Tibial artery (tissue), 4 donors: ENCODE measurements around the gene USP34.

Experiments
- DNase-seq, 2 donors: peaks; one replicate each; pipeline ENCODE4 v3.0.0-alpha.2; 2019
- H3K27ac ChIP-seq, 2 donors: fragments of 200-600 bp; sonication (generic) in 1 of 2; 1 replicate in 1 of 2; 2 replicates in 1 of 2; pipeline ENCODE4 v1.5.1; 2018 to 2019; ENCODE audit warnings: mild to moderate bottlenecking in 1 of 2
- H3K27me3 ChIP-seq, 2 donors: fragments of 200-600 bp; sonication (generic) in 1 of 2; one replicate each; pipeline versions ENCODE4 v1.5.1 to v1.6.0; 2016 to 2019
- H3K36me3 ChIP-seq, 3 donors: fragments of 200-600 bp; sonication (generic) in 2 of 3; one replicate each; pipeline ENCODE4 v1.5.1; 2016 to 2019; ENCODE audit warnings: mild to moderate bottlenecking in 2 of 3
- H3K4me1 ChIP-seq, 4 donors: fragments of 200-600 bp; sonication (generic) in 2 of 4; 1 replicate in 3 of 4; 2 replicates in 1 of 4; pipeline ENCODE4 v1.5.1; 2016 to 2019
- H3K4me3 ChIP-seq, 2 donors: fragments of 200-600 bp; sonication (generic) in 1 of 2; 1 replicate in 1 of 2; 2 replicates in 1 of 2; pipeline ENCODE4 v1.5.1; 2018 to 2019; ENCODE audit warnings: mild to moderate bottlenecking in 2 of 2
- H3K9me3 ChIP-seq, 3 donors: fragments of 200-600 bp; sonication (generic) in 1 of 3; one replicate each; pipeline ENCODE4 v1.5.1; 2016 to 2019
- intact Hi-C: fragments of 100-400 bp; cut with DNase I; formaldehyde crosslinking; loops from one replicate; pipeline ENCODE4 v1.15.0; 2023; ENCODE audit warnings: low total_unique reads
- TF ChIP-seq, protein P1 (sequence below), 2 experiments: fragments of 200-600 bp in 1 of 2; fragments of 450-650 bp in 1 of 2; IDR thresholded peaks; one replicate each; pipeline ENCODE4 v1.5.1; 2017 to 2019; ENCODE audit warnings: antibody characterized with exemption in 2 of 2, mild to moderate bottlenecking in 1 of 2, moderate library complexity in 1 of 2

The USP34 gene

GRCh38 chr2:61320181-61320580 is 150.7 kb downstream of the USP34 start:
- H3K27me3 ChIP-seq, result no peaks in the 10 kb centered on the region
- H3K9me3 ChIP-seq, result no peaks in the 10 kb centered on the region
- no peak for DNase-seq
- no peak overlapping the region for H3K4me3 ChIP-seq
- no peaks in the 10 kb centered on the region for H3K4me1 ChIP-seq
- H3K27ac ChIP-seq, result no peak overlapping the region
- intact Hi-C loops, result no loop called here
- TF ChIP-seq, protein P1, sequence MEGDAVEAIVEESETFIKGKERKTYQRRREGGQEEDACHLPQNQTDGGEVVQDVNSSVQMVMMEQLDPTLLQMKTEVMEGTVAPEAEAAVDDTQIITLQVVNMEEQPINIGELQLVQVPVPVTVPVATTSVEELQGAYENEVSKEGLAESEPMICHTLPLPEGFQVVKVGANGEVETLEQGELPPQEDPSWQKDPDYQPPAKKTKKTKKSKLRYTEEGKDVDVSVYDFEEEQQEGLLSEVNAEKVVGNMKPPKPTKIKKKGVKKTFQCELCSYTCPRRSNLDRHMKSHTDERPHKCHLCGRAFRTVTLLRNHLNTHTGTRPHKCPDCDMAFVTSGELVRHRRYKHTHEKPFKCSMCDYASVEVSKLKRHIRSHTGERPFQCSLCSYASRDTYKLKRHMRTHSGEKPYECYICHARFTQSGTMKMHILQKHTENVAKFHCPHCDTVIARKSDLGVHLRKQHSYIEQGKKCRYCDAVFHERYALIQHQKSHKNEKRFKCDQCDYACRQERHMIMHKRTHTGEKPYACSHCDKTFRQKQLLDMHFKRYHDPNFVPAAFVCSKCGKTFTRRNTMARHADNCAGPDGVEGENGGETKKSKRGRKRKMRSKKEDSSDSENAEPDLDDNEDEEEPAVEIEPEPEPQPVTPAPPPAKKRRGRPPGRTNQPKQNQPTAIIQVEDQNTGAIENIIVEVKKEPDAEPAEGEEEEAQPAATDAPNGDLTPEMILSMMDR (IDR thresholded peaks at IDR 0.05), result no peak
- H3K36me3 ChIP-seq, result peaks cover 19 to 70% (median 53%) of the 10 kb centered on the region in 3 donors

DNA sequence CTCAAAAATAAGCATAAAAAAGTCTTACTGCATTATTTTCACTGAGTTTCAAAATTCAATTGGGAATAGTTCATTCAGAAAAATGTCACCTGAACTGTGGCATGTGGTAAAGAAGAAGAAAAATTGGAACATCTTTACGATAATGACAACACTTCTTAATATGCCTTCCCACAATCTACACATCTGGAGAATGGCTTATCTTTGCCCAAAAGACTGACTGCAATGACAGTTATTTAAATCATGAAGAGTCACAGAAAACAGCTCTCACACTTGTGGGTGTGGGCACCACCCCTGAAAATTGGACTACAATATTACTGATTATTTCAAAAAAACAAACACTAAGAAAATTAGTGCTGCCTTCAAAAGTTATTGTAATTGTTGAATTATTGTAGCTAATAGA is 152.3 kb downstream of the USP34 start:
- H3K36me3 ChIP-seq, result peaks cover 22 to 68% (median 64%) of the 10 kb centered on the region in 3 donors
- intact Hi-C loops, result no loop called here
- TF ChIP-seq, protein P1 (IDR thresholded peaks at IDR 0.05), result no peak
- no peaks in the 10 kb centered on the region for H3K9me3 ChIP-seq
- no peaks in the 10 kb centered on the region for H3K27me3 ChIP-seq
- H3K27ac ChIP-seq, result no peak overlapping the region
- no peak overlapping the region for H3K4me3 ChIP-seq
- no peak for DNase-seq
- no peaks in the 10 kb centered on the region for H3K4me1 ChIP-seq

- TF ChIP-seq, protein P1 (IDR thresholded peaks at IDR 0.05), result no peak
- Histone ChIP-seq H3K36me3 (peaks cover 39 to 72% (median 44%) of the 10 kb centered on the region in 3 donors), H3K4me3 (no peak overlapping the region), H3K9me3 (no peaks in the 10 kb centered on the region), H3K27me3 (no peaks in the 10 kb centered on the region), H3K4me1 (no peaks in the 10 kb centered on the region), H3K27ac (no peak overlapping the region)
- DNase-seq, result no peak
- intact Hi-C loops, result no loop called here
Measured at GRCh38 chr2:61295981-61296380, 174.9 kb downstream of the USP34 start.

DNA sequence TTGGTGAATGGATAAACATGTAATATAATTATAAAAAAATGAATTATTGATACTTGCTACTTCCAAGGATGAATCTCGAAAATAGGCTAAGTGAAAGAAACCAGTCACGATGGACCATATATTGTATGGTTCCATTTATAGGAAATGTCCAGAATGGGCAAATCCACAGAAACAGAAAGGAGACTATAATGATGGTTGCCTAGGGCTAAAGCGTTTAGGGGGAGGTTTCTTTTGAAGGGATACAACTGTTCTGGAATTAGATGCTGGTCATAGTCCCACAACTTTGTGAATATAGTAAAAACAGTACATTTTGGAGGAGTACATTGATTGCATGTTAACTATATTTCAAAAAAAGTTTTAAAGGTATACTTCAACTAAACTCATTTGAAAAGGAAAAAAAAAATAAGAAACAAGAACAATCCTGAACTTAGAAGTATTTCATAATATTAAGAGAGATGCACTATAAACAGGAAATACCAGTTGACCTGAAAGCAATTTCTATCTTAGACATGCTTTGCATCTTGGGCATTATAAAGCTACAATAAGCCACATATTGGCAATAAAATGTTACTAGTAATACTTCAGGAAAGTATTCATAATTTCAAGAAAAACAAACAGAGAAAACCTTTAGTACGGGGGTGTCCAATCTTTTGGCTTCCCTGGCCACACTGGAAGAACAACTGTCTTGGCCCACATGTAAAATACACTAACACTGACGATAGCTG is 178.9 kb downstream of the USP34 start:
- peaks cover 27 to 61% (median 28%) of the 10 kb centered on the region in 3 donors for H3K36me3 ChIP-seq
- no peak overlapping the region for H3K4me3 ChIP-seq
- TF ChIP-seq, protein P1 (IDR thresholded peaks at IDR 0.05), result no peak
- DNase-seq, result no peak
- no peak overlapping the region for H3K27ac ChIP-seq
- no peaks in the 10 kb centered on the region for H3K4me1 ChIP-seq
- no peaks in the 10 kb centered on the region for H3K27me3 ChIP-seq
- intact Hi-C loops, result no loop called here
- no peaks in the 10 kb centered on the region for H3K9me3 ChIP-seq

GRCh38 chr2:61288070-61288841 is 182.6 kb downstream of the USP34 start:
- H3K4me1 ChIP-seq, result no peaks in the 10 kb centered on the region
- no peak for DNase-seq
- no peaks in the 10 kb centered on the region for H3K9me3 ChIP-seq
- H3K4me3 ChIP-seq, result no peak overlapping the region
- peaks cover 0 to 35% (median 10%) of the 10 kb centered on the region in 3 donors for H3K36me3 ChIP-seq
- H3K27me3 ChIP-seq, result no peaks in the 10 kb centered on the region
- TF ChIP-seq, protein P1 (IDR thresholded peaks at IDR 0.05), result no peak
- intact Hi-C loops, result no loop called here
- no peak overlapping the region for H3K27ac ChIP-seq
